HEK293 (cell line): ENCODE results near the gene RILPL1.

Experiments
- CTCF ChIA-PET: fragments of 350-600 bp; formaldehyde crosslinking; extraction: SDS; loops from one replicate; lab custom pipeline; 2021; ENCODE audit warnings: antibody characterized with exemption; lab: Yijun Ruan, JAX
- POLR2A ChIA-PET: fragments of 300-600 bp; formaldehyde crosslinking; extraction: SDS; loops from one replicate; lab custom pipeline; 2020; ENCODE audit warnings: antibody characterized with exemption, inconsistent platforms; lab: Yijun Ruan, JAX
- H3K27ac ChIP-seq: fragments of 200-500 bp; sonication (Bioruptor generic); 2 replicates; pipeline ENCODE4 v1.5.1; 2014; ENCODE audit warnings: low read depth, low read length, control low read depth, inconsistent platforms; ENCODE audit errors: extremely low read depth
- H3K36me3 ChIP-seq, 2 experiments: fragments of 200-500 bp in 1 of 2; sonication (Bioruptor generic) in 1 of 2; 1 replicate in 1 of 2; 2 replicates in 1 of 2; pipeline ENCODE4 v1.5.1; 2014 to 2017; ENCODE audit warnings: inconsistent platforms in 2 of 2, low read length in 2 of 2; ENCODE audit not compliant: control insufficient read depth in 2 of 2, insufficient read depth in 1 of 2
- H3K4me1 ChIP-seq: fragments of 200-500 bp; sonication (Bioruptor generic); 2 replicates; pipeline ENCODE4 v1.5.1; 2014; ENCODE audit warnings: mild to moderate bottlenecking, low read length, inconsistent platforms; ENCODE audit not compliant: control insufficient read depth, insufficient read depth
- H3K4me3 ChIP-seq: 2 replicates; pipeline ENCODE4 v1.5.1; 2011; ENCODE audit warnings: low read depth, mild to moderate bottlenecking, control low read depth, low read length, moderate library complexity
- H3K9me3 ChIP-seq: fragments of 200-500 bp; sonication (Bioruptor generic); 2 replicates; pipeline ENCODE4 v1.5.1; 2014; ENCODE audit warnings: low read depth, low read length, inconsistent platforms; ENCODE audit not compliant: control insufficient read depth, insufficient read depth
- AEBP2 ChIP-seq: fragments of 450-650 bp; formaldehyde crosslinking; IDR thresholded peaks from 2 replicates; pipeline ENCODE4 v1.5.1; 2016; ENCODE audit warnings: missing biosample characterization, missing genetic modification characterization, borderline replicate concordance
- GLIS1 ChIP-seq: fragments of 450-650 bp; formaldehyde crosslinking; IDR thresholded peaks from 2 replicates; pipeline ENCODE4 v1.5.1; 2016; ENCODE audit warnings: missing biosample characterization, missing genetic modification characterization
- HOXD13 ChIP-seq: sonication (generic); formaldehyde crosslinking; IDR thresholded peaks from 2 replicates; pipeline ENCODE4 v1.8.0; 2022; ENCODE audit warnings: missing genetic modification reagents, borderline replicate concordance
- KLF10 ChIP-seq: fragments of 450-650 bp; IDR thresholded peaks from 2 replicates; pipeline ENCODE4 v1.5.1; 2018; ENCODE audit warnings: missing biosample characterization, mild to moderate bottlenecking, missing genetic modification characterization
- PATZ1 ChIP-seq: fragments of 450-650 bp; formaldehyde crosslinking; IDR thresholded peaks from 2 replicates; pipeline ENCODE4 v1.5.1; 2016; ENCODE audit warnings: missing biosample characterization, missing genetic modification characterization
- PBX3 ChIP-seq: sonication (generic); formaldehyde crosslinking; IDR thresholded peaks from 2 replicates; pipeline ENCODE4 v1.8.1; 2022; ENCODE audit warnings: mild to moderate bottlenecking, moderate library complexity, missing genetic modification reagents
- PRDM6 ChIP-seq: fragments of 450-650 bp; formaldehyde crosslinking; IDR thresholded peaks from 2 replicates; pipeline ENCODE4 v1.5.1; 2017; ENCODE audit warnings: missing biosample characterization, missing genetic modification characterization
- ZBTB20 ChIP-seq: fragments of 450-650 bp; formaldehyde crosslinking; IDR thresholded peaks from 2 replicates; pipeline ENCODE4 v1.5.1; 2016; ENCODE audit warnings: missing biosample characterization, missing genetic modification characterization
- ZBTB48 ChIP-seq: fragments of 450-650 bp; formaldehyde crosslinking; IDR thresholded peaks from 2 replicates; pipeline ENCODE4 v1.5.1; 2016; ENCODE audit warnings: missing biosample characterization, missing genetic modification characterization
- ZBTB49 ChIP-seq: fragments of 450-650 bp; formaldehyde crosslinking; IDR thresholded peaks from 2 replicates; pipeline ENCODE4 v1.5.1; 2016; ENCODE audit warnings: missing biosample characterization, missing genetic modification characterization, low read depth
- ZBTB7A ChIP-seq: fragments of 450-650 bp; formaldehyde crosslinking; IDR thresholded peaks from 2 replicates; pipeline ENCODE4 v1.5.1; 2016; ENCODE audit warnings: low read depth, missing biosample characterization, missing genetic modification characterization
- ZNF10 ChIP-seq: fragments of 450-650 bp; formaldehyde crosslinking; IDR thresholded peaks from 2 replicates; pipeline ENCODE4 v1.5.1; 2017; ENCODE audit warnings: missing biosample characterization, missing genetic modification characterization
- ZNF121 ChIP-seq: fragments of 450-650 bp; formaldehyde crosslinking; IDR thresholded peaks from 2 replicates; pipeline ENCODE4 v1.5.1; 2016; ENCODE audit warnings: missing biosample characterization, missing genetic modification characterization
- ZNF133 ChIP-seq: fragments of 450-650 bp; formaldehyde crosslinking; IDR thresholded peaks from 2 replicates; pipeline ENCODE4 v1.5.1; 2016; ENCODE audit warnings: missing biosample characterization, missing genetic modification characterization
- ZNF157 ChIP-seq: fragments of 450-650 bp; formaldehyde crosslinking; IDR thresholded peaks from 2 replicates; pipeline ENCODE4 v1.5.1; 2016; ENCODE audit warnings: missing biosample characterization, missing genetic modification characterization
- ZNF223 ChIP-seq: fragments of 450-650 bp; formaldehyde crosslinking; IDR thresholded peaks from 2 replicates; pipeline ENCODE4 v1.5.1; 2016; ENCODE audit warnings: missing biosample characterization, missing genetic modification characterization
- ZNF266 ChIP-seq: fragments of 450-650 bp; formaldehyde crosslinking; IDR thresholded peaks from 2 replicates; pipeline ENCODE4 v1.5.1; 2016; ENCODE audit warnings: missing biosample characterization, missing genetic modification characterization, low read depth
- ZNF335 ChIP-seq: fragments of 450-650 bp; formaldehyde crosslinking; conservative IDR thresholded peaks from 2 replicates; pipeline ENCODE4 v1.5.1; 2016; ENCODE audit warnings: missing biosample characterization, missing genetic modification characterization
- ZNF423 ChIP-seq: fragments of 450-650 bp; formaldehyde crosslinking; IDR thresholded peaks from 2 replicates; pipeline ENCODE4 v1.5.1; 2016; ENCODE audit warnings: missing biosample characterization, missing genetic modification characterization
- ZNF521 ChIP-seq: fragments of 450-650 bp; formaldehyde crosslinking; IDR thresholded peaks from 2 replicates; pipeline ENCODE4 v1.5.1; 2017; ENCODE audit warnings: missing biosample characterization, mild to moderate bottlenecking, missing genetic modification characterization
- ZNF571 ChIP-seq: fragments of 450-650 bp; formaldehyde crosslinking; IDR thresholded peaks from 2 replicates; pipeline ENCODE4 v1.5.0; 2017; ENCODE audit warnings: missing biosample characterization, missing genetic modification characterization
- ZNF580 ChIP-seq: fragments of 450-650 bp; formaldehyde crosslinking; IDR thresholded peaks from 2 replicates; pipeline ENCODE4 v1.5.1; 2016; ENCODE audit warnings: missing biosample characterization, missing genetic modification characterization
- ZNF639 ChIP-seq: fragments of 450-650 bp; formaldehyde crosslinking; IDR thresholded peaks from 2 replicates; pipeline ENCODE4 v1.5.1; 2016; ENCODE audit warnings: missing biosample characterization, missing genetic modification characterization
- ZNF664 ChIP-seq: fragments of 450-650 bp; formaldehyde crosslinking; IDR thresholded peaks from 2 replicates; pipeline ENCODE4 v1.5.1; 2016; ENCODE audit warnings: missing biosample characterization, missing genetic modification characterization
- ZNF76 ChIP-seq: fragments of 450-650 bp; formaldehyde crosslinking; IDR thresholded peaks from 2 replicates; pipeline ENCODE4; 2016; ENCODE audit warnings: low read depth, missing biosample characterization, missing genetic modification characterization, borderline replicate concordance
- ZNF792 ChIP-seq: fragments of 450-650 bp; formaldehyde crosslinking; IDR thresholded peaks from 2 replicates; pipeline ENCODE4 v1.5.1; 2016; ENCODE audit warnings: missing biosample characterization, missing genetic modification characterization

Gene RILPL1

GRCh38 chr12:123435636-123436016, 97.9 kb downstream of the RILPL1 start:
- ChIA-PET POLR2A (interaction anchor here (0.9 to 1.2 kb wide), 2 partner anchors 10 to 32 kb away, joined by 3 read pairs; no protein-coding TSS in a partner anchor), CTCF (no interaction called here)
- H3K4me1 ChIP-seq: no peaks in the 10 kb centered on the region
- no peaks in the 10 kb centered on the region for H3K36me3 ChIP-seq
- TF ChIP-seq ZNF639: no peak
- peak; percentile 98 for TF ChIP-seq ZBTB20
- no peak for TF ChIP-seq ZNF76 (tag by site-specific recombination)
- TF ChIP-seq ZNF157 (tag by site-specific recombination): no peak
- TF ChIP-seq ZNF121 (tag by site-specific recombination): peak; percentile 99
- no peak for TF ChIP-seq ZBTB49 (tag by site-specific recombination)
- TF ChIP-seq PRDM6 (tag by site-specific recombination): no peak
- no peak for TF ChIP-seq KLF10 (tag by site-specific recombination)
- no peak for TF ChIP-seq AEBP2 (tag by site-specific recombination)
- TF ChIP-seq HOXD13 (CRISPR knock-in tag): no peak
- TF ChIP-seq ZNF792: no peak
- TF ChIP-seq ZNF223 (tag by site-specific recombination): no peak
- TF ChIP-seq PBX3 (CRISPR knock-in tag): no peak
- no peak for TF ChIP-seq ZNF335
- no peaks in the 10 kb centered on the region for H3K9me3 ChIP-seq
- no peak overlapping the region for H3K27ac ChIP-seq
- peak overlapping the region; percentile 77 for H3K4me3 ChIP-seq

GRCh38 chr12:123433615-123434014, 99.9 kb downstream of the RILPL1 start:
- Histone ChIP-seq H3K4me1 (no peaks in the 10 kb centered on the region), H3K9me3 (no peaks in the 10 kb centered on the region), H3K4me3 (no peak overlapping the region), H3K27ac (no peak overlapping the region), H3K36me3 (peaks cover 0 to 4% of the 10 kb centered on the region in 2 experiments; a peak in 2 of 3 replicates)
- ChIA-PET CTCF (interaction anchor here (0.5 kb wide), 1 partner anchor 99 kb away, joined by 4 read pairs; no protein-coding TSS in a partner anchor), POLR2A (interaction anchor here (0.5 to 0.7 kb wide), 2 partner anchors 17 to 36 kb away, joined by 3 read pairs; no protein-coding TSS in a partner anchor)
- no peak for TF ChIP-seq ZNF266 (tag by site-specific recombination)
- TF ChIP-seq ZNF423: no peak
- no peak for TF ChIP-seq PATZ1
- no peak for TF ChIP-seq ZNF10 (tag by site-specific recombination)
- no peak for TF ChIP-seq GLIS1 (tag by site-specific recombination)
- no peak for TF ChIP-seq ZBTB48
- no peak for TF ChIP-seq ZNF521 (tag by site-specific recombination)
- TF ChIP-seq ZNF571: no peak
- TF ChIP-seq ZNF133: no peak
- TF ChIP-seq ZNF580 (tag by site-specific recombination): no peak
- no peak for TF ChIP-seq ZBTB7A (tag by site-specific recombination)
- TF ChIP-seq ZNF664 (tag by site-specific recombination): no peak
